IPS-18c (cell line): ENCODE measurements around the gene CROCC.
"Not testable (repeated sequence)": the region's sequence is repeated elsewhere in the genome, so short reads cannot be mapped to it uniquely, and the experiment has no call there.

Source experiments
- H3K4me3 ChIP-seq: 2 replicates; pipeline ENCODE4 v1.7.0; 2013; ENCODE audit warnings: low read depth, mild to moderate bottlenecking, low read length, moderate library complexity; ENCODE audit not compliant: insufficient read depth
- H3K9me3 ChIP-seq: one replicate; pipeline ENCODE4 v1.6.1; 2013; ENCODE audit warnings: mild to moderate bottlenecking, low read length, moderate library complexity; ENCODE audit not compliant: control insufficient read depth, insufficient read depth

The CROCC gene

DNA sequence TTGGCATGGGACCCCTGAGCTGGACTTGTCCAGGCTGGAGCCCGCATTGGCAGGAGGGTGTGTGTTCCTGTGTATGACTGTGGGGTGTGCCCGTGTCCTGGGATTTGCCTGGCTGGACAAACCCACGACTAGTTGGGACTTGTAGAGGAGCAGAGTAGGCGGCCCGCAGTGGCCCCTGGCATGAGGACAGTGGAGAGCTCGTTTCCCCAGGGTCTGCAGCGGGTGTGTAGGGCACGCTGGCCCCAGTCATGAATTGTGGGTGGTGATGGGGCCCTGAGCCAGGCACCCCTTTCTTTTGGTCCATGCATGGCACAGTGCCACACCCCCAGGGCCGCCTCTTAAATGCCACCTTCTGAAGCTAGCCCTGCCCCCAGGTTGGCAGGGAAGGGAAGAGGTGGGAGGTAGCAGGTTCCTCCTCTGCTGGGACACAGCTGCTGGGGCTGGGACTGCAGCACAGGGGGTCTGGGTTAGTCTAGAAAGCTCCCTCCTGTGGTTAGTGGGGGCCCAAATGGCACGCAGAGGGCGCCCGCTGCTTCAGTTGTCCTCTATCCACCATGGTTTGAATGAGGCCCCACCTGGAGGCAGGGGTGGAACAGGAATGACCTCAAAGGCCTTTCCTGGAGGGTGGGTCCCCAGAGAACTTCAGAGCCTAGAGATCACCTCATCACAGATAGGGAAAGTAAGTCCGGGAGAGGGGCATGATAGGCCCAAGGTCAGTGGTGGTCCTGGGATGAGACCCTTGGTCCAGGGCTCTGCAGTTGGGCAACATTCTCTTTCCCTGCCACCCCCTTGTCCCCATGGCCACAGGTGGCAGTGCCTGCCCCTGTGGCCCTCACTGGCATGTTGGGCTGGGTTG lies 4.1 kb downstream of the CROCC start:
- Histone ChIP-seq H3K4me3 (no peak overlapping the region), H3K9me3 (no peaks in the 10 kb centered on the region)

DNA sequence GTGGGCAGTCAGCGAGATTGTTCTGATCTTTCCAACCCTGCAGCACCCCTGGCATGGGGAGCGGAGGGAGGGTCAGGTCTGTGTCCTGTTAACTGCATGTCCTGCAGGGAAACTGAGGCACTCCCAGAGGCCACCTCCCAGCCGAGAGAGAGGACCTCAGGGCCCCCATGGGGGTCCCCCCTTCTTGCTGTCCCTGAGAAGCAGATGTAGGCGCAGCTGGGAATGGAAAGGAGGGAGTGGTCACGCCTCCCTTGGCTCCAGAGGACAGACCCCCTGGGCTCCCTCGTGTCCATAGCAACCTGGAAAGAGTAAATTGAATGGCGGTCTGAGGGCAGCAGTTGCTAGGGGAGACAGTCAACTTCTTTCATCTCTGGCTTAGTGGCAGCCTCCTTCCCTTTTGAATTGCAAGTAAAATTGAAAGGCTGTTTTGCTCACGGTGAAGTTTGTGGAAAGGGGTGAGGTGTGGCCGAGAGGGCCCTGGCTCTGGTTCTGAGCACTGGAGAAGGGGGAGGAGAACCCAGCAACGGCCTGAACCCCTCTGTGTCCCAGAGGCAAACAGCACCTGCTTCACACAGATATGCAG lies 4.9 kb downstream of the CROCC start:
- H3K9me3 ChIP-seq, result no peaks in the 10 kb centered on the region
- no peak overlapping the region for H3K4me3 ChIP-seq

DNA sequence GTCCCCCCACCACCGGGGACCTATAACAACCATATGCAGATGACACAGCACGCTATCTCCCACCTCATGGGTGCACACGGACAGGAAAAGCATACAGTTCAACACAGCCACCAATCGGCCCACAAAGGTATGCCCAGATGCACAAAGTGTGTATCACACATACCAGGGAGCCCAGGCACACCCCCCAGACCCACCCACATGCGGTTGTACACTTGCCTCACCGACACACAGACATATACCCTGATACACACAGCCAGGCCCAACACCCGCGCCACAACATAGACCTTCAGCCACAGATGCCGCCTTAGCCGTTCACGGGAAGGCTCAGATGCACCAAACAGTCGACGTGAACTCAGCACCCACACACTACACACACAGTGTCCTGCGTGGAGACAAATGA lies 5.5 kb downstream of the CROCC start:
- peak overlapping the region; percentile 3; the same call in 1 of the 2 replicates for H3K4me3 ChIP-seq
- no peaks in the 10 kb centered on the region for H3K9me3 ChIP-seq

DNA sequence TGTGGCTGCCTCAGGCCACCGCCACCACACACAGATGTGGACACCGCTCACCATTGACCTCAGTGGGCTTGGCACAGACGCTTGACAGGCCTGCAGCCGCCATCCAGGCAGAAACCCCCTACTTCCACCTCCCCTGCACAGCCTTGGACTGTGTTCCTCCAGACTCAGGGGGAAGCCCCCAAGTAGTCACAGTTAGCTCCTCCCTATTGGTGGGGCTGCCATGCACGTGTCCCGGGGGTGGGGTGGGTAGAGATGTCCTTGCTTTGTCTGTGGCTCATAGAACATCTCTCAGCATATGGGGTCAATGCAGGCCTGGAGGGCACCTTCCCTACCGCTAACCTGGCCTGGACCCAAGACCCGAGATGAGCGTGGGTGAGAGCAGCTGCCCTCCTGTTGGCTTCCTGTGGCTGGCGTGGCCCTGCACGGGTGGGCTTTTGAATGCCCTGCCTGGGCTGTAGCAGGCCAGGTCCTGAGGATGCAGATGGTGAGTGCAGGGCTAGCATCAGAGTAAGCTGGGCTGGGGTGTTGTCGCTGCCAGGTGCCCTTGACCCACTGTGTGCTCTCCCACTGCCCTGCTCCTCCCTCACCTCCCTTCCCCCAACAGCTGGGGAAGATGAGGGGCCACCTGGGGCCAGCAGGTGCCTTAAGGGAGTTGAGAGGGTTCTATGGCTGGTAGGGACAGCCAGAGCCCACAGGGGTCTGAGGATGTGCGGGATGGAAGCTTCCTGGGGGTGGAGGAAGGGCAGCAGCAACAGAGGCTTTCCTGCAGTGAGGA lies 6.2 kb downstream of the CROCC start:
- Histone ChIP-seq H3K4me3 (no peak overlapping the region; the same call in 1 of the 2 replicates), H3K9me3 (no peaks in the 10 kb centered on the region)

DNA sequence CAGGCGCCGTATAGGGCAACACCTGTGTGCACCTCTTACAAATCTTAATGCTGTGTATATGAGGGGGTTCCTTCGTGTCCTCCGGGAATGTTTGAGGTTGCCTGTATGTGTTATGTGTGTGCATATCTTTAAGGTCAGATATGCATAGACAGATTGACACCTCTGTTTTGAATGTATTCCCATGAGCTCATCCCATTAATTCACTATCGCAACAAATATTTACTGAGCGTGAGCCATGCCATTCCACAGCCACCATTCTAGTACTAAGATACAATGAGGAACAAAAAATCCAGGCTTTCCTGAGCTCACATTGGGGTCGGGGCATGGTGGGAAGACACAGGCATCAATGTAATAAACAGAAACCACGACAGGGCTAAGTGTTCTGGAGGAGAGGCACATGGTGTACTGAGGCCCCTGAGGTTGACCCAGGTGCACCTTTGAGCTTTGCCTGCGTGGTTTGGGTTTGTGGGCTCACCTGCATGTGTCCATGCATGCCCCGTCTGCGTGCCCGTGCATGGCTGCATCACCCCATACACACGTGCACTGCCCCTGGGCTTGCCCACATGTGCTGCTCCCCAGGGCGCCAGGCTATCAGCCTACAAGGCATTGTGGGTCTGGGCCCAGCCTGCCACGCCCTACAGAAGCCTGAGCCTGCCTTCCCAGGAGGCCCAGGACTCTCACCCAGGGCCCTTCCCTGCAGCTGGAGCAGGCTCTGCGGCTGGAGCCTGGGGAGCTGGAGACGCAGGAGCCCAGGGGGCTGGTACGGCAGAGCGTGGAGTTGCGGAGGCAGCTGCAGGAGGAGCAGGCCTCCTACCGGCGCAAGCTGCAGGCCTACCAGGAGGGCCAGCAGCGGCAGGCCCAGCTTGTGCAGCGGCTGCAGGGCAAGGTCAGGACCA lies 7.7 kb downstream of the CROCC start:
- not testable (repeated sequence) for H3K4me3 ChIP-seq, H3K9me3 ChIP-seq

DNA sequence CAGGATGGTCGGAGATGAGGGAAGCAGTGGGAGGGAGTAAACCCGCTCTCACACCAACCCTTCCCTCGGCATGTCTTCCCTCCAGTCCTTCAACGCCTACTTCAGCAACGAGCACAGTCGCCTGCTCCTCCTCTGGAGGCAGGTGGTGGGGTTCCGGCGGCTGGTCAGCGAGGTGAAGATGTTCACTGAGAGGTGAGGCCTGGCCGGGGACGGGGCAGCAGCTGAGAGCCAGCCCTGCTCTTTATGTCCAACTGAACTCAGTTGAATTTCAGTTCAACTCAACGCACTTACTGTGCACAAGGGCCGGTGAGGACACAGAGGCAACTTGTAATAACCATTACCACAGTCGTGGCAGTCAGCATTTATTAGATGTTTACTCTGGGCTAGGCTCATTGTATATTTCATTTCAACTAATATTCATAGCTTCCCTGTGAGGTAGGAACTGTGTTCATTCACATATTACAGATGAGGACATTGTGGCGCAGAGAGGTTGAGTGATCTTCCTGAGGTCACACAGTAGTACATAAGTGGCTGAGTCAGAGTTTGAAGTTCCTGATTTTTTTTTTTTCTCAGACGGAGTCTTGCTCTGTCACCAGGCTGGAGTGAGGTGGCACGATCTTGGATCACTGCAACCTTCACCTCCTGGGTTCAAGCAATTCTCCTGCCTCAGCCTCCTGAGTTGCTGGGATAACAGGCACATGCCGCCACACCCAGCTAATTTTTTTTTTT lies 9.6 kb downstream of the CROCC start:
- not testable (repeated sequence) for H3K4me3 ChIP-seq, H3K9me3 ChIP-seq

DNA sequence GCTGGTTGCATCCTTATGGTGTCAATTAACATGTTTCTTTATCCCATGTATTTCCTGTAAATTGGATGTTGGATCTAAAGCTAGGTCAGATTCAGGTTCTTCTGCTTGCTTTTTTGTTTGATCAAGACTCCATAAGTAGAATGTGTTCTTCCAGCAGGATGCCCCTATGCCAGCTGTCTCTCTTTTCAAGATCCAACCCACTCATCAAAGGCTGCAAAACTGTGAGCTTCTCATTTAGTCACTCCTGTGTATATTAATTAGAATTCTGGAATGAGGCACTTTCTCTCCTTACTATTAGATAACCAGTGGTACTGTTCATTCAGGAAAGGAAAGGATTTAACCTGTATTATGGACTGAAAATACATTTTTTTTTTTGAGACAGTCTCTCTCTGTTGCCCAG lies 12.2 kb downstream of the CROCC start:
- H3K4me3 ChIP-seq, H3K9me3 ChIP-seq: not testable (repeated sequence)

DNA sequence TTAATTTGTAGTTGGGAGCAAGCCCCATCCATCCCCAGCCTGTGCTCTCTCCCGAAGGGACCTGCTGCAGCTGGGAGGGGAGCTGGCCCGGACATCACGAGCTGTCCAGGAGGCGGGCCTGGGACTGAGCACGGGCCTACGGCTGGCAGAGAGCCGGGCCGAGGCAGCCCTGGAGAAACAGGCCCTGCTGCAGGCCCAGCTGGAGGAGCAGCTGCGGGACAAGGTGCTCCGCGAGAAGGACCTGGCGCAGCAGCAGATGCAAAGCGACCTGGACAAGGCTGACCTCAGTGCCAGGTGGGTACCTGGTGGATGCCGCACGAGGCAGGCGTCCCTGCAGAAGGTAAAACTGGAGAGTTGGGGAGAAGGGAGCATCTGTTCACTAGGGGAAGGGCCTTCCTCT lies 14.8 kb downstream of the CROCC start:
- not testable (repeated sequence) for H3K4me3 ChIP-seq, H3K9me3 ChIP-seq

DNA sequence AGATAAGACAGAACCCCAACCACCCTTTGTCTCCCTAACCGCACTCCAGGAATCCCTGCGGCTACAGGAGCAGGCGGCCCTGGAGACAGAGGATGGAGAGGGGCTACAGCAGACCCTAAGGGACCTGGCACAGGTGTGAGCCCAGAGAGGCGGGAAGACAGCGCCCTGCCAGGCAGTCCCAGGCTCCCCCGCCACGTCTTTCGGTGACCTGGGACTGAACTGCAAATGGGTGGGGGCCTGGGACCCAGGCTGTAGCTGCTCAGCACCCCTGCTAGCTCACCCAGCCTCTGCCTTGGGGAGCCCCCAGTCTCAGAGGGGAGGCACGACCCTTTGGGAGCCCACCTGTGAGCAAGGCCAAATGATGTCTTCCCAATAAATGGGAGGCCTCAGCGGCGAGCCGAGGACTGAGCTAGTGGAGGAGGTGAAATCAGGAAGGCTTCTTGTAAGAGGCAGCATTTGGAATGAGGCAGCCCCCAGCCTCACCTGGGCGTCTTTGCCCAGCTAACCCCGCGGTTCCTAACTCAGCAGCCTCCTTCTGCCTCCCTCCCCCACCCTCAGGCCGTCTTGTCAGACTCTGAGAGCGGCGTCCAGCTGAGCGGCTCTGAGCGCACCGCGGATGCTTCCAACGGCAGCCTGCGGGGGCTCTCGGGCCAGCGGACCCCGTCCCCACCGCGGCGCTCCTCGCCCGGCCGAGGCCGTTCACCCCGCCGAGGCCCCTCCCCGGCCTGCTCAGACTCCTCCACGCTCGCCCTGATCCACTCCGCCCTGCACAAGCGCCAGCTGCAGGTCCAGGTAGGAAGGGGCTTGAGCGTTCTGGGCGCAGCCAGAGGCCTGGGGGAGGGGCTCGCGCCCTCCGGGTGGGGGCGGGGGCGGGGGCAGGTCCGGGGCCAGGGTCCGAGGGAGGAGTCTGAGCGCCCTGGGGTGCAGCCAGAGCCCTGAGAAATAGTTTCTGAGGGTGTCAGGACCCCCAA lies 16.9 kb downstream of the CROCC start:
- peak overlapping the region; percentile 42 for H3K4me3 ChIP-seq
- no peaks in the 10 kb centered on the region for H3K9me3 ChIP-seq

DNA sequence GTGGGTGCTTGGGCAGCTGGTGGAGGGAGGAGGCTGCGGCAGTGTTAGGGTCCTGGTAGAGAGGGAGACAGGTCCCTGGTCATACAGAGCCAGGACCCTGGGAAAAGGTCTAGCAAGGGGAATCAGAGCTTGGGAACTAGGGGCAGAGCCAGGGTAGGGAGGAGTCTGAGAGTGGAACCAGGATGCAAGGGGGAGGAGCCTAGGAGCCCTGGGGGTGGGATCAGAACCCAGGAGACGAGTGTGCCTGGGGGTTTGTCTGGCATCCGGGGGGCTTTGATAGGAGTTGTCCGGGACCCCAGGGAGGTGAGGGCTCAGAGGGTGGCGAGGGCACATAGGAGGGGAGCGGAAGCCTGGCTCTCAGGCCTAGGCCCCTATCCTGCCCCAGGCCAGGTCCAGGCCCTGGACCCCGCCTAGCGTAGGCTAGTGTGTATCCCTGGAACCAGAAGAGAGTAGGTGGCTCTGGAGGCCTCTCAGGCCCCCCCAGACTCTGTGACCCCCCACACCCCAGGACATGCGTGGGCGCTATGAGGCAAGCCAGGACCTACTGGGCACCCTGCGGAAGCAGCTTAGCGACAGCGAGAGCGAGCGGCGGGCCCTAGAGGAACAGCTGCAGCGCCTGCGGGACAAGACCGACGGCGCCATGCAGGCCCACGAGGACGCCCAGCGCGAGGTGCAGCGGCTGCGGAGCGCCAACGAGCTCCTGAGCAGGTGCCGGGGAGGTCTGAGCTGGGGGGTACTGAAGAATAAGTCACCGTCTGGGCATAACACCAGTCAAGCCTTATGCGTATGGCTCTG lies 17.9 kb downstream of the CROCC start:
- H3K4me3 ChIP-seq, H3K9me3 ChIP-seq: not testable (repeated sequence)

DNA sequence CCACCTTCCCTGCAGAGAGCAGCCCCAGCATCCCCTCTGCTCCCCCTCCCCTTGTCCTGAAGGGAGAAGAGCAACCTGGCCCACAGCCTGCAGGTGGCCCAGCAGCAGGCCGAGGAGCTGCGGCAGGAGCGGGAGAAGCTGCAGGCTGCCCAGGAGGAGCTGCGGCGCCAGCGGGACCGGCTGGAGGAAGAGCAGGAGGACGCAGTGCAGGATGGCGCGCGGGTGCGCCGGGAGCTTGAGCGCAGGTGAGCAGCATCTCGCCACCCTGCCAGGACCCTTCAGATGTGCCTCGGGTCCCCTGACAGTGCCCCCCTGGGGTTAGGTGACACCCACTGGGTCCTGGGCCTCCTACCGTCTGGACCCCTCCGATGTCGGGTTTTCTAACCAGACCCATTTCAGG lies 22.3 kb downstream of the CROCC start:
- H3K9me3 ChIP-seq, result no peaks in the 10 kb centered on the region
- no peak overlapping the region for H3K4me3 ChIP-seq

DNA sequence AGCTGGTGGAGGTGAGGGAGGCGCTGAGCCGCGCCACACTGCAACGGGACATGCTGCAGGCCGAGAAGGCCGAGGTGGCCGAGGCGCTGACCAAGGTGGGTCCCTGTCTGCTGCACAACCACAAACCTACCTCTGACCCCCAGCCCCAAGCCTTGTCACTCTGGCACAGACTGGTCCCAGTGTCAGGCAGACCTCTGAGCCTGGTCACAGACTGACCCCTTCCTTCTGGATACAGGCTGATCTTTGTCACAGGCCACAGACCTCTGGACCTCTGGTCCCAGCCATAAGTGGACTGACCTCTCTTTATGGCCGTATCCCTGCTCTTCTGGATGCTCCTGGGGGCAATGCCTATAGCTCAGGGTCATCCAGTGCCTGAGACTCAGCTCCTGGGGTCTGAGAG lies 23.8 kb downstream of the CROCC start:
- not testable (repeated sequence) for H3K4me3 ChIP-seq, H3K9me3 ChIP-seq

DNA sequence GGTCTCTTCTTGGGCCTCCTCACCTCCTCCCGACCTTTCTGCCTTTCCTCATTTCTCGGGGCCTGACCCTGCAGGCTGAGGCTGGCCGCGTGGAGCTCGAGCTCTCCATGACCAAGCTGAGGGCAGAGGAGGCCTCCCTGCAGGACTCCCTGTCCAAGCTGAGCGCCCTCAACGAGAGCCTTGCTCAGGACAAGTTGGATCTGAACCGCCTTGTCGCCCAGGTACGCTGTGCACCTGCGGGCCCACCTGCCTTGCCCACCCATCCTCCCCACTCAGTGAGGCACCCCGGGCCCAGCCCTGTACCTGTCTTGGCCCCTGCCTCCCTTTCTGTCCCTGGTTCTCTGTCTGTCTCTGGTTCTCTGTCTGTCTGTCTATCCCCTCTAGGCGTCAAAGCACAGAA lies 24.5 kb downstream of the CROCC start:
- not testable (repeated sequence) for H3K9me3 ChIP-seq, H3K4me3 ChIP-seq

DNA sequence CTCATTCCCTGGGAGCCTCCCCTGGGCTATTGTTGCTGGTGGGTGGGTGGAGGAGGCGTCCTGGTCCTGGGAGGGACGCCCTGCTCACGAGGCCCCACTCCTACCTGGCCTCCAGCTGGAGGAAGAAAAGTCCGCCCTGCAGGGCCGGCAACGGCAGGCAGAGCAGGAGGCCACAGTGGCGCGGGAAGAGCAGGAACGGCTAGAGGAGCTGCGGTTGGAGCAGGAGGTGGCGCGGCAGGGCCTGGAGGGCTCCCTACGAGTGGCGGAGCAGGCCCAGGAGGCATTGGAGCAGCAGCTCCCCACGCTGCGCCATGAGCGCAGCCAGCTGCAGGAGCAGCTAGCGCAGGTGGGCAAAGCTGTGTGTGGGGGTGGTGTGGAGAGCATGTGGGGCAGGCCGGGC lies 24.9 kb downstream of the CROCC start:
- no peaks in the 10 kb centered on the region for H3K9me3 ChIP-seq

DNA sequence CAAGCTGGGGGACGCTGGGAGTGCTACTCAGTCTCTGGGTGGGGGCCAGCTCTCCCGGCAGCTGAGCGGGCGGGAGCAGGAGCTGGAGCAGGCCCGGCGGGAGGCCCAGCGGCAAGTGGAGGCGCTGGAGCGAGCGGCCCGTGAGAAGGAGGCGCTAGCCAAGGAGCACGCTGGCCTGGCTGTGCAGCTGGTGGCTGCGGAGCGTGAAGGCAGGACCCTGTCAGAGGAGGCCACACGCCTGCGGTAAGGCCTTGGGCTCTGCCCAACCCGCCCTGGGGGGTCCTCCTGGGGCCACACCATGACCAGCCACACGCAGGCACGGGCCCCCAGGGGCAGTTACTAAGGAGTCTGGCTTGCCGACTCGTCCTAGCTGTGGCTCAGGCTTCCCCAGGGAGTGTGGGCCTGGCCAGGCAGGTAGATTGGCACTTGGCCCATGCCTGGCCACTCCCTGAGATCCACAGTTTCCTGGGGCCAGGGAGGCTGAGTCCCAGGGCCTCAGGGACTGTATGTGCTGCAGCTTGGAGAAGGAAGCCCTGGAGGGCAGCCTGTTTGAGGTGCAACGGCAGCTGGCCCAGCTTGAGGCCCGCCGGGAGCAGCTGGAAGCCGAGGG lies 26.7 kb downstream of the CROCC start:
- H3K4me3 ChIP-seq, H3K9me3 ChIP-seq: not testable (repeated sequence)

More for the DNA sequence above, 24.9 kb downstream of the CROCC start:
- no peak overlapping the region for H3K4me3 ChIP-seq
